Stimulated activated CD4-positive, alpha-beta T cell treated with anti-CD3 and anti-CD28 coated beads, Interleukin-1b, Interleukin-23, amount 100 ng/mL, for 24 hours (primary cell): Measurements from ENCODE around the gene ZFP92.
"Not testable (repeated sequence)": the region's sequence is repeated elsewhere in the genome, so short reads cannot be mapped to it uniquely, and the experiment has no call there.

Experiments used
- DNase-seq, 4 experiments: peaks; one replicate each; pipeline ENCODE4 v3.0.0-alpha.2; 2020; ENCODE audit warnings: low read depth in 4 of 4, low spot score in 1 of 4

Gene ZFP92

GRCh38 chrX:153386097-153386496, 25.2 kb upstream of the ZFP92 start:
- DNase-seq: no peak

GRCh38 chrX:153387345-153387744, 23.9 kb upstream of the ZFP92 start:
- DNase-seq: no peak

GRCh38 chrX:153387987-153388721, 23.1 kb upstream of the ZFP92 start:
- no peak for DNase-seq

- no peak for DNase-seq
These were observed 22.4 kb upstream of the ZFP92 start for GRCh38 chrX:153388722-153389459.

GRCh38 chrX:153389460-153389768, 21.9 kb upstream of the ZFP92 start:
- DNase-seq: not testable (repeated sequence)

- DNase-seq: no peak
These were observed 18.5 kb upstream of the ZFP92 start for GRCh38 chrX:153392642-153393321.

- no peak for DNase-seq
These were observed 16.7 kb upstream of the ZFP92 start for GRCh38 chrX:153394612-153395011.

GRCh38 chrX:153395613-153396319, 15.5 kb upstream of the ZFP92 start:
- DNase-seq: no peak

GRCh38 chrX:153396320-153397195, 14.7 kb upstream of the ZFP92 start:
- DNase-seq: no peak

- DNase-seq: no peak
These were observed 13.9 kb upstream of the ZFP92 start for GRCh38 chrX:153397256-153397960.

- no peak for DNase-seq
These were observed 12.9 kb upstream of the ZFP92 start for GRCh38 chrX:153398275-153398960.

- DNase-seq: peak; percentile 25 to 49 (median 32)
These were observed 10.8 kb upstream of the ZFP92 start for GRCh38 chrX:153400146-153401132.

GRCh38 chrX:153401133-153401764, 10.0 kb upstream of the ZFP92 start, which contains the start of gene PNMA6E:
PNMA6E (minus strand) TSS chrX:153401350; CDS start chrX:153398849, 2,501 bp downstream.
- DNase-seq: no peak

GRCh38 chrX:153404333-153404732, 6.9 kb upstream of the ZFP92 start:
- not testable (repeated sequence) for DNase-seq

- no peak for DNase-seq
These were observed 5.8 kb upstream of the ZFP92 start for GRCh38 chrX:153405426-153405825.

GRCh38 chrX:153406011-153406410, 5.3 kb upstream of the ZFP92 start:
- no peak for DNase-seq

- DNase-seq: no peak
These were observed 4.4 kb upstream of the ZFP92 start for GRCh38 chrX:153406903-153407302.

GRCh38 chrX:153407736-153408135, 3.5 kb upstream of the ZFP92 start:
- DNase-seq: no peak
